CD8-positive, alpha-beta memory T cell (primary cell): ENCODE data around the gene PRSS27. TPM values are rescaled to one million over a fixed set of nuclear protein-coding genes. Genes with fewer than 3 reads are reported as not detected.

Source experiments
- CTCF ChIA-PET: fragments of 350-600 bp; sonication (Branson Sonifier 250); formaldehyde crosslinking; loops from one replicate; lab custom pipeline; 2021; ENCODE audit warnings: antibody characterized with exemption; lab: Charles Lee
- POLR2A ChIA-PET: fragments of 350-600 bp; sonication (Branson Sonifier 250); formaldehyde crosslinking; loops from one replicate; lab custom pipeline; 2021; ENCODE audit warnings: antibody characterized with exemption; lab: Charles Lee
- DNase-seq, 5 donors: peaks; one replicate each; pipeline versions ENCODE4 v3.0.0 to v3.0.0-alpha.2; 2020 to 2022; ENCODE audit warnings: mixed read lengths in 1 of 5
- H3K27ac ChIP-seq: one replicate; pipeline ENCODE4 v1.7.0; 2013; ENCODE audit warnings: low read depth, mild to moderate bottlenecking, low read length, moderate library complexity
- H3K27me3 ChIP-seq: 2 replicates; pipeline ENCODE4 v1.7.0; 2013; ENCODE audit warnings: low read length, mild to moderate bottlenecking; ENCODE audit not compliant: insufficient read depth, poor library complexity, severe bottlenecking
- H3K36me3 ChIP-seq: 2 replicates; pipeline ENCODE4 v1.7.0; 2013; ENCODE audit warnings: mild to moderate bottlenecking, low read length, moderate library complexity; ENCODE audit not compliant: insufficient read depth
- H3K4me1 ChIP-seq: 2 replicates; pipeline ENCODE4 v1.7.0; 2013; ENCODE audit warnings: mild to moderate bottlenecking, low read length, moderate library complexity; ENCODE audit not compliant: insufficient read depth
- H3K4me3 ChIP-seq: 2 replicates; pipeline ENCODE4 v1.7.0; 2013; ENCODE audit warnings: mild to moderate bottlenecking, low read length
- H3K9me3 ChIP-seq: 2 replicates; pipeline ENCODE4 v1.7.0; 2013; ENCODE audit warnings: mild to moderate bottlenecking, low read length
- H3K27ac Mint-ChIP-seq, 8 donors: one replicate each; pipeline ENCODE4 v1.8.0; 2020 to 2021; ENCODE audit warnings: mixed read lengths in 8 of 8, mild to moderate bottlenecking in 6 of 8, inconsistent platforms in 3 of 8, moderate library complexity in 3 of 8
- H3K27me3 Mint-ChIP-seq, 2 donors: one replicate each; pipeline ENCODE4 v1.8.0; 2020 to 2021; ENCODE audit warnings: mixed read lengths in 2 of 2, mild to moderate bottlenecking in 1 of 2, moderate library complexity in 1 of 2
- H3K36me3 Mint-ChIP-seq, 3 donors: one replicate each; pipeline ENCODE4 v1.8.0; 2020 to 2021; ENCODE audit warnings: mixed read lengths in 3 of 3, inconsistent platforms in 1 of 3, mild to moderate bottlenecking in 1 of 3
- H3K4me1 Mint-ChIP-seq, 3 donors: one replicate each; pipeline ENCODE4 v1.8.0; 2020 to 2021; ENCODE audit warnings: mixed read lengths in 3 of 3, inconsistent platforms in 1 of 3, mild to moderate bottlenecking in 1 of 3
- H3K4me3 Mint-ChIP-seq, 7 donors: one replicate each; pipeline ENCODE4 v1.8.0; 2020 to 2021; ENCODE audit warnings: mixed read lengths in 7 of 7, mild to moderate bottlenecking in 6 of 7, moderate library complexity in 4 of 7, inconsistent platforms in 2 of 7
- H3K9me3 Mint-ChIP-seq, 5 donors: one replicate each; pipeline ENCODE4 v1.8.0; 2020 to 2022; ENCODE audit warnings: mixed read lengths in 5 of 5, mild to moderate bottlenecking in 3 of 5, moderate library complexity in 2 of 5, inconsistent platforms in 1 of 5
- polyA plus RNA-seq: library from polyadenylated mRNA; unstranded; fragments of 300-500 nt; fragmentation: Illumina TruSeq; gene quantifications from one replicate; pipeline ENCODE4 v1.2.3, GENCODE V29; 2021
- total RNA-seq, 2 experiments: library from RNA; stranded (reverse); gene quantifications; one replicate each; pipeline ENCODE4 v1.2.3, GENCODE V29; 2021

The PRSS27 gene
- total RNA-seq: 1 to 10 TPM; 1.3 to 1.6 TPM
- not detected for polyA plus RNA-seq

GRCh38 chr16:2720064-2720457, at the start of gene PRSS27:
Gene PRSS27, minus strand, starts transcription at chr16:2720224. Its CDS starts 64 bp downstream, at chr16:2720160.
- Histone ChIP-seq H3K4me3 (no peak within 1 kb of the TSS), H3K27ac (no peak within 1 kb of the TSS), H3K4me1 (peaks cover 4% of the 10 kb centered on the region), H3K27me3 (no peaks in the 10 kb centered on the region), H3K9me3 (no peaks in the 10 kb centered on the region), H3K36me3 (no peaks in the 10 kb centered on the region)
- ChIA-PET POLR2A (interaction anchor here (0.5 to 0.9 kb wide), 2 partner anchors 20 to 33 kb away, joined by 4 to 6 read pairs; partner anchors contain the start of gene SRRM2), CTCF (interaction anchor here (0.9 kb wide), 1 partner anchor 149 kb away, joined by 4 read pairs; no protein-coding TSS in a partner anchor)
- H3K27me3 Mint-ChIP-seq: peaks cover 1 to 8% of the 10 kb centered on the region in 2 donors
- no peaks in the 10 kb centered on the region for H3K9me3 Mint-ChIP-seq
- peak within 1 kb of the TSS; percentile 60 to 89 (median 72) for H3K4me3 Mint-ChIP-seq
- DNase-seq: no peak
- H3K27ac Mint-ChIP-seq: peak within 1 kb of the TSS in 3 of 8 donors; percentile 23 to 50 (median 39)
- H3K4me1 Mint-ChIP-seq: peaks cover 0 to 2% (median 1%) of the 10 kb centered on the region in 3 donors
- no peaks in the 10 kb centered on the region for H3K36me3 Mint-ChIP-seq

- peak overlapping the region in 5 of 8 donors; percentile 42 to 83 (median 66) for H3K27ac Mint-ChIP-seq
Measured at GRCh38 chr16:2769675-2770056, 49.6 kb upstream of the PRSS27 start.

GRCh38 chr16:2769100-2769529, 49.1 kb upstream of the PRSS27 start:
- peak overlapping the region in 3 of 8 donors; percentile 42 to 80 (median 60) for H3K27ac Mint-ChIP-seq
- H3K4me1 ChIP-seq: no peaks in the 10 kb centered on the region
- CTCF ChIA-PET: no interaction called here

More at GRCh38 chr16:2769675-2770056, 49.6 kb upstream of the PRSS27 start:
- CTCF ChIA-PET: no interaction called here
- H3K4me3 ChIP-seq: no peak overlapping the region
- H3K9me3 ChIP-seq: no peaks in the 10 kb centered on the region
- Mint-ChIP-seq H3K27me3 (peaks cover 0 to 4% of the 10 kb centered on the region in 2 donors), H3K4me1 (peaks cover 15 to 51% (median 25%) of the 10 kb centered on the region in 3 donors), H3K9me3 (no peaks in the 10 kb centered on the region), H3K36me3 (peaks cover 8 to 96% (median 22%) of the 10 kb centered on the region in 3 donors), H3K4me3 (peak overlapping the region in 1 of 7 donors; percentile 4)
- H3K27ac ChIP-seq: no peak overlapping the region
- no peaks in the 10 kb centered on the region for H3K4me1 ChIP-seq
- POLR2A ChIA-PET: no interaction called here
- H3K36me3 ChIP-seq: peaks cover 87% of the 10 kb centered on the region
- H3K27me3 ChIP-seq: no peaks in the 10 kb centered on the region
- no peak for DNase-seq

GRCh38 chr16:2768403-2769089, 48.5 kb upstream of the PRSS27 start:
- peaks cover 0 to 4% of the 10 kb centered on the region in 2 donors for H3K27me3 Mint-ChIP-seq
- H3K4me3 Mint-ChIP-seq: no peak overlapping the region
- H3K36me3 Mint-ChIP-seq: peaks cover 8 to 97% (median 31%) of the 10 kb centered on the region in 3 donors
- H3K27ac Mint-ChIP-seq: peak overlapping the region in 4 of 8 donors; percentile 30 to 60 (median 42)
- DNase-seq: no peak
- CTCF ChIA-PET: no interaction called here
- Histone ChIP-seq H3K9me3 (no peaks in the 10 kb centered on the region), H3K27me3 (no peaks in the 10 kb centered on the region), H3K36me3 (peaks cover 91% of the 10 kb centered on the region), H3K27ac (no peak overlapping the region), H3K4me1 (no peaks in the 10 kb centered on the region), H3K4me3 (no peak overlapping the region)
- H3K9me3 Mint-ChIP-seq: no peaks in the 10 kb centered on the region
- POLR2A ChIA-PET: interaction anchor here (0.6 to 1.5 kb wide), 2 partner anchors 13 to 14 kb away, joined by 4 read pairs; no protein-coding TSS in a partner anchor
- peaks cover 15 to 46% (median 26%) of the 10 kb centered on the region in 3 donors for H3K4me1 Mint-ChIP-seq

More at GRCh38 chr16:2769100-2769529, 49.1 kb upstream of the PRSS27 start:
- H3K9me3 ChIP-seq: no peaks in the 10 kb centered on the region
- H3K27ac ChIP-seq: no peak overlapping the region
- H3K27me3 ChIP-seq: no peaks in the 10 kb centered on the region
- Mint-ChIP-seq H3K4me1 (peaks cover 15 to 46% (median 21%) of the 10 kb centered on the region in 3 donors), H3K4me3 (peak overlapping the region in 2 of 7 donors; percentile 32 to 61), H3K9me3 (no peaks in the 10 kb centered on the region), H3K36me3 (peaks cover 8 to 96% (median 27%) of the 10 kb centered on the region in 3 donors), H3K27me3 (peaks cover 0 to 4% of the 10 kb centered on the region in 2 donors)
- peaks cover 89% of the 10 kb centered on the region for H3K36me3 ChIP-seq
- H3K4me3 ChIP-seq: no peak overlapping the region
- no peak for DNase-seq
- POLR2A ChIA-PET: interaction anchor here (0.6 to 1.5 kb wide), 2 partner anchors 12 to 15 kb away, joined by 4 read pairs; no protein-coding TSS in a partner anchor

- H3K27ac ChIP-seq: no peak overlapping the region
- H3K36me3 ChIP-seq: peaks cover 91% of the 10 kb centered on the region
- peaks cover 8 to 97% (median 38%) of the 10 kb centered on the region in 3 donors for H3K36me3 Mint-ChIP-seq
- peaks cover 21 to 42% (median 32%) of the 10 kb centered on the region in 3 donors for H3K4me1 Mint-ChIP-seq
- H3K4me3 Mint-ChIP-seq: no peak overlapping the region
- H3K27me3 Mint-ChIP-seq: peaks cover 0 to 5% of the 10 kb centered on the region in 2 donors
- no peaks in the 10 kb centered on the region for H3K27me3 ChIP-seq
- CTCF ChIA-PET: no interaction called here
- H3K27ac Mint-ChIP-seq: peak overlapping the region in 2 of 8 donors; percentile 43 to 62
- H3K4me1 ChIP-seq: no peaks in the 10 kb centered on the region
- no peak for DNase-seq
- no peak overlapping the region for H3K4me3 ChIP-seq
- POLR2A ChIA-PET: interaction anchor here (1.5 kb wide), 1 partner anchor 14 kb away, joined by 4 read pairs; no protein-coding TSS in a partner anchor
- no peaks in the 10 kb centered on the region for H3K9me3 ChIP-seq
- no peaks in the 10 kb centered on the region for H3K9me3 Mint-ChIP-seq
Measured at GRCh38 chr16:2767891-2768290, 47.9 kb upstream of the PRSS27 start.

- Mint-ChIP-seq H3K27ac (peak overlapping the region in 2 of 8 donors; percentile 43 to 88), H3K27me3 (peaks cover 0 to 5% of the 10 kb centered on the region in 2 donors), H3K4me1 (peaks cover 24 to 39% (median 32%) of the 10 kb centered on the region in 3 donors), H3K9me3 (no peaks in the 10 kb centered on the region), H3K4me3 (peak overlapping the region in 1 of 7 donors; percentile 42), H3K36me3 (peaks cover 14 to 99% (median 41%) of the 10 kb centered on the region in 3 donors)
- no peak for DNase-seq
- no peaks in the 10 kb centered on the region for H3K9me3 ChIP-seq
- no peaks in the 10 kb centered on the region for H3K27me3 ChIP-seq
- no peak overlapping the region for H3K4me3 ChIP-seq
- CTCF ChIA-PET: no interaction called here
- POLR2A ChIA-PET: no interaction called here
- H3K27ac ChIP-seq: no peak overlapping the region
- peaks cover 94% of the 10 kb centered on the region for H3K36me3 ChIP-seq
- H3K4me1 ChIP-seq: no peaks in the 10 kb centered on the region
Measured at GRCh38 chr16:2767140-2767731, 47.2 kb upstream of the PRSS27 start.

- H3K27me3 Mint-ChIP-seq: peaks cover 0 to 6% of the 10 kb centered on the region in 2 donors
- Histone ChIP-seq H3K9me3 (no peaks in the 10 kb centered on the region), H3K36me3 (peaks cover 98% of the 10 kb centered on the region), H3K4me3 (no peak overlapping the region), H3K4me1 (no peaks in the 10 kb centered on the region), H3K27ac (no peak overlapping the region), H3K27me3 (no peaks in the 10 kb centered on the region)
- ChIA-PET CTCF (no interaction called here), POLR2A (no interaction called here)
- peaks cover 24 to 36% (median 30%) of the 10 kb centered on the region in 3 donors for H3K4me1 Mint-ChIP-seq
- peak overlapping the region in 2 of 7 donors; percentile 15 to 42 for H3K4me3 Mint-ChIP-seq
- DNase-seq: no peak
- no peaks in the 10 kb centered on the region for H3K9me3 Mint-ChIP-seq
- H3K27ac Mint-ChIP-seq: peak overlapping the region in 5 of 8 donors; percentile 13 to 88 (median 64)
- H3K36me3 Mint-ChIP-seq: peaks cover 18 to 99% (median 43%) of the 10 kb centered on the region in 3 donors
Measured at GRCh38 chr16:2766430-2767139, 46.6 kb upstream of the PRSS27 start.
